HCT116 (cell line): ENCODE data around the gene SH3PXD2A. TPM values are rescaled to one million over a fixed set of nuclear protein-coding genes. Genes with fewer than 3 reads are reported as not detected.
"Not testable (repeated sequence)": the region's sequence is repeated elsewhere in the genome, so short reads cannot be mapped to it uniquely, and the experiment has no call there.

Source experiments
- ATAC-seq: fragments of 200-7000 bp; cut with Tn5 transposase; 2 replicates; pipeline ENCODE4 v1.9.1; 2020; ENCODE audit warnings: mild to moderate bottlenecking, moderate library complexity
- BruUV-seq: library from RNA; stranded (reverse); fragments of 400-500 nt; replicated peaks from 2 replicates; lab custom pipeline; 2021; lab: Mats Ljungman, UMichigan
- CTCF ChIA-PET: fragments of 300-600 bp; sonication (Branson Sonifier 250); formaldehyde crosslinking; loops from one replicate; lab custom pipeline; 2021; ENCODE audit warnings: antibody characterized with exemption; lab: Charles Lee
- POLR2A ChIA-PET: fragments of 300-600, 350-600 bp; sonication (Branson Sonifier 250); formaldehyde crosslinking; loops from one replicate; lab custom pipeline; 2021; ENCODE audit warnings: antibody characterized with exemption; lab: Charles Lee
- RAD21 ChIA-PET, 2 experiments: fragments of 300-600 bp; sonication (Branson Sonifier 250); formaldehyde crosslinking; loops; one replicate each; lab custom pipeline; 2023; ENCODE audit warnings: low total read pairs in 2 of 2; ENCODE audit not compliant: uncharacterized antibody in 2 of 2, unreplicated experiment in 2 of 2, low non-redundant PET in 1 of 2; lab: Charles Lee
- DNase-seq: peaks from one replicate; pipeline ENCODE4 v3.0.0-alpha.2; 2010; ENCODE audit warnings: low read depth, low spot score
- H2AFZ ChIP-seq: fragments of 200-600 bp; shearing (Covaris generic), sonication (generic); 2 replicates; pipeline ENCODE4 v1.6.1; 2017; ENCODE audit warnings: low read depth, mixed run types, mixed read lengths, antibody characterized with exemption, low read length; ENCODE audit not compliant: poor library complexity, severe bottlenecking
- H3K27ac ChIP-seq: 2 replicates; pipeline ENCODE4 v1.5.1; 2012; ENCODE audit warnings: low read depth, low read length
- H3K27me3 ChIP-seq: fragments of 200-600 bp; sonication (generic); 2 replicates; pipeline ENCODE4 v1.6.1; 2016; ENCODE audit warnings: mixed run types, low read length, mixed read lengths; ENCODE audit not compliant: insufficient read depth
- H3K36me3 ChIP-seq, 2 experiments: fragments of 200-500 bp in 1 of 2; fragments of 200-600 bp in 1 of 2; sonication (Bioruptor generic) in 1 of 2; sonication (generic) in 1 of 2; 2 replicates each; pipeline versions ENCODE4 v1.5.1 to v1.6.1; 2014 to 2016; ENCODE audit warnings: low read length in 2 of 2, inconsistent platforms in 1 of 2, mixed read lengths in 1 of 2, mixed run types in 1 of 2; ENCODE audit not compliant: insufficient read depth in 2 of 2, control insufficient read depth in 1 of 2
- H3K4me1 ChIP-seq, 2 experiments: fragments of 200-600 bp in 1 of 2; sonication (generic) in 1 of 2; 2 replicates each; pipeline versions ENCODE4 v1.5.1 to v1.6.1; 2012 to 2017; ENCODE audit warnings: low read length in 2 of 2, inconsistent platforms in 1 of 2, mild to moderate bottlenecking in 1 of 2, mixed read lengths in 1 of 2, mixed run types in 1 of 2, moderate library complexity in 1 of 2; ENCODE audit not compliant: insufficient read depth in 2 of 2, control insufficient read depth in 1 of 2
- H3K4me2 ChIP-seq: fragments of 200-600 bp; sonication (generic); 2 replicates; pipeline ENCODE4 v1.6.1; 2017; ENCODE audit warnings: mixed run types, low read length, mixed read lengths
- H3K4me3 ChIP-seq, 2 experiments: fragments of 200-600 bp in 1 of 2; sonication (generic) in 1 of 2; replicated peaks in 1 of 2; 2 replicates each; pipeline ENCODE4 v1.5.1; 2011 to 2016; ENCODE audit warnings: low read length in 2 of 2, control low read depth in 1 of 2, low read depth in 1 of 2, mild to moderate bottlenecking in 1 of 2, mixed read lengths in 1 of 2, mixed run types in 1 of 2
- H3K79me2 ChIP-seq: fragments of 200-600 bp; sonication (generic); 2 replicates; pipeline ENCODE4 v1.6.1; 2017; ENCODE audit warnings: mild to moderate bottlenecking, mixed run types, low read length, moderate library complexity, mixed read lengths; ENCODE audit not compliant: insufficient read depth
- H3K9ac ChIP-seq: fragments of 200-600 bp; sonication (generic); 2 replicates; pipeline ENCODE4 v1.6.1; 2016; ENCODE audit warnings: low read length, mixed read lengths
- H3K9me2 ChIP-seq: fragments of 200-600 bp; sonication (generic), shearing (Covaris generic); 2 replicates; pipeline ENCODE4 v1.6.1; 2017; ENCODE audit warnings: mixed run types, mild to moderate bottlenecking, moderate library complexity; ENCODE audit not compliant: insufficient read depth
- H3K9me3 ChIP-seq, 2 experiments: fragments of 200-500 bp in 1 of 2; fragments of 200-600 bp in 1 of 2; sonication (Bioruptor generic) in 1 of 2; sonication (generic) in 1 of 2; 2 replicates each; pipeline ENCODE4 v1.6.1; 2014 to 2017; ENCODE audit warnings: low read length in 2 of 2, mixed read lengths in 2 of 2, inconsistent platforms in 1 of 2, low read depth in 1 of 2, mild to moderate bottlenecking in 1 of 2, mixed run types in 1 of 2, moderate library complexity in 1 of 2; ENCODE audit not compliant: control insufficient read depth in 1 of 2, insufficient read depth in 1 of 2
- H4K20me1 ChIP-seq: fragments of 200-600 bp; sonication (generic), shearing (Covaris generic); 2 replicates; pipeline ENCODE4 v1.6.1; 2017; ENCODE audit warnings: mixed run types, mild to moderate bottlenecking, moderate library complexity; ENCODE audit not compliant: insufficient read depth
- CTCF ChIP-seq, 3 experiments: fragments of 200-600 bp in 1 of 3; sonication (generic) in 1 of 3; IDR thresholded peaks in 2 of 3; conservative IDR thresholded peaks in 1 of 3; 2 replicates each; pipeline ENCODE4 v1.5.1; 2012 to 2017; ENCODE audit warnings: low read depth in 2 of 3, low read length in 2 of 3, antibody characterized with exemption in 1 of 3, borderline replicate concordance in 1 of 3, control low read depth in 1 of 3, mild to moderate bottlenecking in 1 of 3, mixed read lengths in 1 of 3, mixed run types in 1 of 3, moderate library complexity in 1 of 3; ENCODE audit not compliant: insufficient read depth in 1 of 3
- EGR1 ChIP-seq: IDR thresholded peaks from 2 replicates; pipeline ENCODE4 v1.6.1; 2012; ENCODE audit warnings: low read depth
- ELF1 ChIP-seq: IDR thresholded peaks from 2 replicates; pipeline ENCODE4 v1.6.1; 2012; ENCODE audit warnings: low read depth, borderline replicate concordance
- FOSL1 ChIP-seq: IDR thresholded peaks from 2 replicates; pipeline ENCODE4 v1.6.1; 2012; ENCODE audit warnings: low read depth
- JUND ChIP-seq: IDR thresholded peaks from 2 replicates; pipeline ENCODE4 v1.6.1; 2012
- MAX ChIP-seq: IDR thresholded peaks from 2 replicates; pipeline ENCODE4 v1.6.1; 2012
- SP1 ChIP-seq: IDR thresholded peaks from 2 replicates; pipeline ENCODE4 v1.6.1; 2012; ENCODE audit warnings: low read depth
- SRF ChIP-seq: IDR thresholded peaks from 2 replicates; pipeline ENCODE4 v1.6.1; 2012; ENCODE audit warnings: low read depth
- YY1 ChIP-seq: IDR thresholded peaks from 2 replicates; pipeline ENCODE4 v1.6.1; 2011; ENCODE audit warnings: low read length, low read depth, moderate library complexity, mild to moderate bottlenecking; ENCODE audit not compliant: insufficient replicate concordance; ENCODE audit errors: extremely low read depth
- ZBTB33 ChIP-seq: IDR thresholded peaks from 2 replicates; pipeline ENCODE4 v1.6.1; 2011; ENCODE audit warnings: mild to moderate bottlenecking, low read length, moderate library complexity; ENCODE audit not compliant: insufficient replicate concordance; ENCODE audit errors: extremely low read depth
- ZFX ChIP-seq: fragments of 450-650 bp; IDR thresholded peaks from 2 replicates; pipeline ENCODE4 v1.6.1; 2017
- ZNF274 ChIP-seq: fragments of 200-500 bp; sonication (Bioruptor generic); IDR thresholded peaks from 2 replicates; pipeline ENCODE4 v1.6.1; 2014; ENCODE audit warnings: mild to moderate bottlenecking, low read depth, low read length, inconsistent platforms
- intact Hi-C: fragments of 100-400 bp; cut with micrococcal nuclease; formaldehyde crosslinking; loops from 2 replicates; pipeline ENCODE4 v1.10.0; 2022
- total RNA-seq: library from RNA; stranded (reverse); gene quantifications from one replicate; pipeline ENCODE4 v1.2.1, GENCODE V29; 2021; ENCODE audit not compliant: unreplicated experiment

The SH3PXD2A gene
- total RNA-seq, 1 experiment from 2014 or later: 8.7 TPM

GRCh38 chr10:103761075-103761920, 94.1 kb downstream of the SH3PXD2A start:
- no peak overlapping the region for H3K27ac ChIP-seq
- peak overlapping the region; percentile 78 for H2AFZ ChIP-seq
- peak; percentile 75 for ATAC-seq
- ChIA-PET RAD21 (no interaction called here), CTCF (no interaction called here), POLR2A (interaction anchor here (1.2 kb wide), 1 partner anchor 11 kb away, joined by 3 read pairs; no protein-coding TSS in a partner anchor)
- no peaks in the 10 kb centered on the region for H3K36me3 ChIP-seq
- H3K9ac ChIP-seq: no peak overlapping the region
- TF ChIP-seq ELF1: no peak
- TF ChIP-seq ZNF274: no peak
- no peak for TF ChIP-seq SRF
- TF ChIP-seq EGR1: peak; percentile 91
- peak; percentile 52; the same call in 1 of the 2 replicates for TF ChIP-seq MAX
- TF ChIP-seq YY1: no peak
- no peak for TF ChIP-seq CTCF (IDR thresholded peaks at IDR 0.05 in 2 of 3, conservative IDR thresholded peaks at IDR 0.05 in 1 of 3; ENCODE audit: borderline replicate concordance in 1 of 3, insufficient read depth in 1 of 3, low read depth in 2 of 3, low read length in 2 of 3)
- peak; percentile 39; the same call in 1 of the 2 replicates for TF ChIP-seq SP1
- no peak for TF ChIP-seq ZFX
- TF ChIP-seq ZBTB33: no peak
- no peak for TF ChIP-seq FOSL1
- no peak for TF ChIP-seq JUND
- no peaks in the 10 kb centered on the region for H4K20me1 ChIP-seq
- no peaks in the 10 kb centered on the region for H3K27me3 ChIP-seq
- no peak overlapping the region for H3K4me3 ChIP-seq
- BruUV-seq: no TSS peak
- H3K4me2 ChIP-seq: peak overlapping the region; percentile 55
- no peaks in the 10 kb centered on the region for H3K79me2 ChIP-seq
- H3K9me3 ChIP-seq: no peaks in the 10 kb centered on the region
- H3K4me1 ChIP-seq: peaks cover 12 to 66% of the 10 kb centered on the region in 2 experiments
- intact Hi-C loops: no loop called here
- no peaks in the 10 kb centered on the region for H3K9me2 ChIP-seq
- no peak for DNase-seq

GRCh38 chr10:103760233-103760632, 95.1 kb downstream of the SH3PXD2A start:
- peaks cover 12 to 58% of the 10 kb centered on the region in 2 experiments for H3K4me1 ChIP-seq
- H3K27ac ChIP-seq, H3K4me3 ChIP-seq, H3K36me3 ChIP-seq, H2AFZ ChIP-seq, CTCF ChIA-PET, BruUV-seq, H3K4me2 ChIP-seq, H3K9ac ChIP-seq, RAD21 ChIA-PET, H3K27me3 ChIP-seq, H3K79me2 ChIP-seq, ATAC-seq, DNase-seq, H3K9me2 ChIP-seq, H4K20me1 ChIP-seq, intact Hi-C loops, H3K9me3 ChIP-seq: not testable (repeated sequence)
- POLR2A ChIA-PET: interaction anchor here (1.2 kb wide), 1 partner anchor 13 kb away, joined by 3 read pairs; no protein-coding TSS in a partner anchor
